HG03520 (cell line): Measurements from ENCODE around the gene RXFP3.
"Not testable (repeated sequence)": the region's sequence is repeated elsewhere in the genome, so short reads cannot be mapped to it uniquely, and the experiment has no call there.

Source experiments
- ATAC-seq: cut with Tn5 transposase; IDR thresholded peaks from one replicate; pipeline ENCODE4 v1.9.1; 2021; ENCODE audit warnings: mild to moderate bottlenecking, moderate library complexity; ENCODE audit not compliant: unreplicated experiment

The RXFP3 gene

GRCh38 chr5:33933723-33934169 is 2.4 kb upstream of the RXFP3 start:
- ATAC-seq, result peak; percentile 78

- peak; percentile 15 for ATAC-seq
Measured at GRCh38 chr5:33934176-33934575, 2.0 kb upstream of the RXFP3 start.

- ATAC-seq, result no peak
Measured at GRCh38 chr5:33936004-33936380, 194 bp upstream of the RXFP3 start.

GRCh38 chr5:33937017-33937706 is 976 bp downstream of the RXFP3 start:
- ATAC-seq, result no peak

- ATAC-seq, result no peak
Measured at GRCh38 chr5:33937707-33938506, 1.7 kb downstream of the RXFP3 start.

GRCh38 chr5:33938507-33938796 is 2.3 kb downstream of the RXFP3 start:
- no peak for ATAC-seq

- no peak for ATAC-seq
Measured at GRCh38 chr5:33938881-33939280, 2.7 kb downstream of the RXFP3 start.

- ATAC-seq, result no peak
Measured at GRCh38 chr5:33939556-33940262, 3.5 kb downstream of the RXFP3 start.

- no peak for ATAC-seq
Measured at GRCh38 chr5:33941090-33941489, 4.9 kb downstream of the RXFP3 start.

- no peak for ATAC-seq
Measured at GRCh38 chr5:33944543-33945132, 8.5 kb downstream of the RXFP3 start.

GRCh38 chr5:33952175-33952574 is 16.0 kb downstream of the RXFP3 start:
- ATAC-seq, result not testable (repeated sequence)

- no peak for ATAC-seq
Measured at GRCh38 chr5:33957577-33958150, 21.5 kb downstream of the RXFP3 start.

- ATAC-seq, result no peak
Measured at GRCh38 chr5:33958176-33958575, 22.0 kb downstream of the RXFP3 start.

- no peak for ATAC-seq
Measured at GRCh38 chr5:33964132-33964700, 28.0 kb downstream of the RXFP3 start.

- no peak for ATAC-seq
Measured at GRCh38 chr5:33966805-33967204, 30.6 kb downstream of the RXFP3 start.

GRCh38 chr5:33968211-33969005 is 32.2 kb downstream of the RXFP3 start:
- ATAC-seq, result no peak

- ATAC-seq, result no peak
Measured at GRCh38 chr5:33969572-33970452, 33.6 kb downstream of the RXFP3 start.

GRCh38 chr5:33973271-33973670 is 37.1 kb downstream of the RXFP3 start:
- peak; percentile 57 for ATAC-seq

- no peak for ATAC-seq
Measured at GRCh38 chr5:33975852-33976251, 39.7 kb downstream of the RXFP3 start.
